Measurements from ENCODE around the gene UBALD1.

GRCh38 chr16:4570086-4570485, 44.6 kb downstream of the UBALD1 start:
- no peak for TF ChIP-seq CTCF (IDR thresholded peaks at IDR 0.05)
- TF ChIP-seq POLR2A (IDR thresholded peaks at IDR 0.05): no peak
